ENCODE results near the gene COLEC12.

DNA sequence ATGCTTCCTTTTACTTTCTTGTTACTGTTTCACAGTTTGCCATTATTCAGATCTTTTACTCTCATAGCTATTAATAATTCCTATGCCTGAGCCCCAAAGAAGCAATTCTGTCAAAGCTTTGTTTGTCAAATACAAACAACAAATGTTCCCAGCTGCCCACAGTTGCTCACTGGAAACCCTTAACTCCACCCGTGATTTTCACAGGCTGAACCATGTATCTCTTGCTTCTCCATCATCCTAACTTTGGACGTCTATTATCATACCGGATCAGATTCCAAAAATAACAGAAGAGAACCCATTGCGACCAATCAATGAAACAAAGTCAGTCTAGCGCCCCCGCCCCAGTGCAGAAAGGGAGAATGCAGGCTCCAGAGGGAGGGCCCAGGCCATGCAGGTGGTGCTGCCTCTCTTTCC is 24.2 kb downstream of the COLEC12 start:
- TF ChIP-seq SIN3A (IDR thresholded peaks at IDR 0.05; ENCODE audit: borderline replicate concordance, insufficient read depth, low read depth, low read length) (no peak), POLR2AphosphoS5 (IDR thresholded peaks at IDR 0.05; ENCODE audit: low read depth, low read length) (no peak), TCF7L2 (IDR thresholded peaks at IDR 0.05; ENCODE audit: low read depth, low read length) (no peak)
- TF ChIP-seq, protein P1, sequence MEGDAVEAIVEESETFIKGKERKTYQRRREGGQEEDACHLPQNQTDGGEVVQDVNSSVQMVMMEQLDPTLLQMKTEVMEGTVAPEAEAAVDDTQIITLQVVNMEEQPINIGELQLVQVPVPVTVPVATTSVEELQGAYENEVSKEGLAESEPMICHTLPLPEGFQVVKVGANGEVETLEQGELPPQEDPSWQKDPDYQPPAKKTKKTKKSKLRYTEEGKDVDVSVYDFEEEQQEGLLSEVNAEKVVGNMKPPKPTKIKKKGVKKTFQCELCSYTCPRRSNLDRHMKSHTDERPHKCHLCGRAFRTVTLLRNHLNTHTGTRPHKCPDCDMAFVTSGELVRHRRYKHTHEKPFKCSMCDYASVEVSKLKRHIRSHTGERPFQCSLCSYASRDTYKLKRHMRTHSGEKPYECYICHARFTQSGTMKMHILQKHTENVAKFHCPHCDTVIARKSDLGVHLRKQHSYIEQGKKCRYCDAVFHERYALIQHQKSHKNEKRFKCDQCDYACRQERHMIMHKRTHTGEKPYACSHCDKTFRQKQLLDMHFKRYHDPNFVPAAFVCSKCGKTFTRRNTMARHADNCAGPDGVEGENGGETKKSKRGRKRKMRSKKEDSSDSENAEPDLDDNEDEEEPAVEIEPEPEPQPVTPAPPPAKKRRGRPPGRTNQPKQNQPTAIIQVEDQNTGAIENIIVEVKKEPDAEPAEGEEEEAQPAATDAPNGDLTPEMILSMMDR (IDR thresholded peaks at IDR 0.05) = no peak
- TF ChIP-seq, protein P2, sequence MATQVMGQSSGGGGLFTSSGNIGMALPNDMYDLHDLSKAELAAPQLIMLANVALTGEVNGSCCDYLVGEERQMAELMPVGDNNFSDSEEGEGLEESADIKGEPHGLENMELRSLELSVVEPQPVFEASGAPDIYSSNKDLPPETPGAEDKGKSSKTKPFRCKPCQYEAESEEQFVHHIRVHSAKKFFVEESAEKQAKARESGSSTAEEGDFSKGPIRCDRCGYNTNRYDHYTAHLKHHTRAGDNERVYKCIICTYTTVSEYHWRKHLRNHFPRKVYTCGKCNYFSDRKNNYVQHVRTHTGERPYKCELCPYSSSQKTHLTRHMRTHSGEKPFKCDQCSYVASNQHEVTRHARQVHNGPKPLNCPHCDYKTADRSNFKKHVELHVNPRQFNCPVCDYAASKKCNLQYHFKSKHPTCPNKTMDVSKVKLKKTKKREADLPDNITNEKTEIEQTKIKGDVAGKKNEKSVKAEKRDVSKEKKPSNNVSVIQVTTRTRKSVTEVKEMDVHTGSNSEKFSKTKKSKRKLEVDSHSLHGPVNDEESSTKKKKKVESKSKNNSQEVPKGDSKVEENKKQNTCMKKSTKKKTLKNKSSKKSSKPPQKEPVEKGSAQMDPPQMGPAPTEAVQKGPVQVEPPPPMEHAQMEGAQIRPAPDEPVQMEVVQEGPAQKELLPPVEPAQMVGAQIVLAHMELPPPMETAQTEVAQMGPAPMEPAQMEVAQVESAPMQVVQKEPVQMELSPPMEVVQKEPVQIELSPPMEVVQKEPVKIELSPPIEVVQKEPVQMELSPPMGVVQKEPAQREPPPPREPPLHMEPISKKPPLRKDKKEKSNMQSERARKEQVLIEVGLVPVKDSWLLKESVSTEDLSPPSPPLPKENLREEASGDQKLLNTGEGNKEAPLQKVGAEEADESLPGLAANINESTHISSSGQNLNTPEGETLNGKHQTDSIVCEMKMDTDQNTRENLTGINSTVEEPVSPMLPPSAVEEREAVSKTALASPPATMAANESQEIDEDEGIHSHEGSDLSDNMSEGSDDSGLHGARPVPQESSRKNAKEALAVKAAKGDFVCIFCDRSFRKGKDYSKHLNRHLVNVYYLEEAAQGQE (IDR thresholded peaks at IDR 0.05; ENCODE audit: insufficient read depth in 1 of 2, low read depth in 2 of 2, low read length in 1 of 2) = no peak

All from Panc1 (cell line).